ENCODE results near the gene UBE2J2. TPM values are rescaled to one million over a fixed set of nuclear protein-coding genes. Genes with fewer than 3 reads are reported as not detected.
A peak's percentile ranks its signal among the peaks of the same experiment; 100 is the strongest.

UBE2J2 gene
- total RNA-seq, 1 donor from 2014 or later = 71.9 TPM

DNA sequence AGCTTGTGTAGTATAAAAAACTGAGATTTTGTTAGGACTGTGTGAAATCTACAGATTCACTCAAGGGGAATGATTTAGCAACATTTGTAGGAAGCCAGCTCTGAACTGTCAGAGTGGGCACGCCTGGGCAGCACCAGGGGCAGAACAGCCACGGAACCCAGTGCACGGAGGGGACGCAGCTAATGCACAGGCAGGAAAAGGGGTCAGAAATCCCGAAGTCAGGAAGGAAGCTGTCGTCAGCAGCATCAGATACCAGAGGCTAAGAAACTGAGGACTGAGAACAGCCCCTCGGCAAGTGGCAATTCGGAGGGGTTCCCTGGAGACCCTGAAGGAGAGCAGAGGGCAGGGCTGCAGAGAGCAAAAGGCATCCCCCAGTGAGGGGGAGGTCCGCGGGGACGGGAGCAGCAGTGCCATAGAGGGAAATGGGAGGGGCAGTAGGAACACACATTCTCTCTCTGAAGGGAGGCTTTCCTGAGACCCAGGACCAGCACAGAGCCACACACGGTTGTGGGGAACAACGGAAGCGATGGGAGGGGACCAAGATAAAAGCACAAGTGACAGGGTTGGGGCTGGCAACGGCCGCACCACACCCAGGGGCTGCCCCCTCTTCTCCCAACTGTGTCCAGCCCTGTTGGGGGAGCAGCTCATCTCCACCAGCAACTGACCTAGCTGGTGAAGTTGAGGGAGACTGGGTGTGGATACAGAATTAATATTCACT is 12.7 kb downstream of the UBE2J2 start:
- H3K27ac Mint-ChIP-seq (ENCODE audit: unreplicated experiment) = peak overlapping the region; percentile 64
- peak overlapping the region; percentile 27 for H3K4me3 Mint-ChIP-seq (ENCODE audit: unreplicated experiment)
- H3K36me3 Mint-ChIP-seq (ENCODE audit: low read depth, unreplicated experiment) = peaks cover 45% of the 10 kb centered on the region
- peaks cover 5% of the 10 kb centered on the region for H3K4me1 Mint-ChIP-seq (ENCODE audit: unreplicated experiment)
- H3K27me3 Mint-ChIP-seq (ENCODE audit: unreplicated experiment) = peaks cover 8% of the 10 kb centered on the region
- TF ChIP-seq, protein P1, sequence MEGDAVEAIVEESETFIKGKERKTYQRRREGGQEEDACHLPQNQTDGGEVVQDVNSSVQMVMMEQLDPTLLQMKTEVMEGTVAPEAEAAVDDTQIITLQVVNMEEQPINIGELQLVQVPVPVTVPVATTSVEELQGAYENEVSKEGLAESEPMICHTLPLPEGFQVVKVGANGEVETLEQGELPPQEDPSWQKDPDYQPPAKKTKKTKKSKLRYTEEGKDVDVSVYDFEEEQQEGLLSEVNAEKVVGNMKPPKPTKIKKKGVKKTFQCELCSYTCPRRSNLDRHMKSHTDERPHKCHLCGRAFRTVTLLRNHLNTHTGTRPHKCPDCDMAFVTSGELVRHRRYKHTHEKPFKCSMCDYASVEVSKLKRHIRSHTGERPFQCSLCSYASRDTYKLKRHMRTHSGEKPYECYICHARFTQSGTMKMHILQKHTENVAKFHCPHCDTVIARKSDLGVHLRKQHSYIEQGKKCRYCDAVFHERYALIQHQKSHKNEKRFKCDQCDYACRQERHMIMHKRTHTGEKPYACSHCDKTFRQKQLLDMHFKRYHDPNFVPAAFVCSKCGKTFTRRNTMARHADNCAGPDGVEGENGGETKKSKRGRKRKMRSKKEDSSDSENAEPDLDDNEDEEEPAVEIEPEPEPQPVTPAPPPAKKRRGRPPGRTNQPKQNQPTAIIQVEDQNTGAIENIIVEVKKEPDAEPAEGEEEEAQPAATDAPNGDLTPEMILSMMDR (IDR thresholded peaks at IDR 0.05; ENCODE audit: unreplicated experiment) = no peak
- H3K9me3 Mint-ChIP-seq (ENCODE audit: unreplicated experiment) = no peaks in the 10 kb centered on the region
- DNase-seq (ENCODE audit: low spot score) = no peak

DNA sequence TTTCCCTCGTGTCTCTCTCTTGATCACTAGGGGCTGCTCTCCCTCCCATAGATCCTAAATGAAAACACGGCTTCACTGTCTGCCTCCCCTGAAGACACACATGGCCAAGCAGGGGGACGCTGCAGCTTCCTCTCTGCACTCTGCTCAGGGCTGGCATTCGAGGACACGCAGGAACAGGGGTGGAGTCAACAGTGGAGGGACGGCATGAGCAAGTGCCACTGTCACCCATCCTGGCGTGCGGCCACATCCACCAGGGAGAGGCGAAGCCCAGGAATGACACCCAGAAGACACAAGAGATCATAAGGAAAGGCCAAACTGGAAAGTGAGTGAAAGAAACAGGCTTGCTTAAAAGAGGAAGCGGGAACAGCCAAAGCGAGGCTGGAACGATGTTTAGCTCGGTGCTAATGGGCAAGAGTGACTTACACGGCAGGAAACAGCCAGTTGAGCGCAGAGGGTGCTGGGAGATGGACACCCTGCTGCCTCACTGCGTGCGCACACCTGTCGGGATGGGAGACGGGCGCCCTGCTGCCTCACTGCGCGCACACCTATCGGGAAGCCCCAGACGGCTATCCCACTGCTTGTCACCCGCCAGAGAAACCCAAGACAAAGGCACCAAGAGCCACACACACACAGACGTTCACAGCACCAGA is 13.6 kb downstream of the UBE2J2 start:
- DNase-seq (ENCODE audit: low spot score) = no peak
- TF ChIP-seq, protein P1 (IDR thresholded peaks at IDR 0.05; ENCODE audit: unreplicated experiment) = no peak
- peaks cover 11% of the 10 kb centered on the region for H3K27me3 Mint-ChIP-seq (ENCODE audit: unreplicated experiment)
- H3K4me3 Mint-ChIP-seq (ENCODE audit: unreplicated experiment) = no peak overlapping the region
- H3K27ac Mint-ChIP-seq (ENCODE audit: unreplicated experiment) = peak overlapping the region; percentile 9
- H3K9me3 Mint-ChIP-seq (ENCODE audit: unreplicated experiment) = no peaks in the 10 kb centered on the region
- peaks cover 5% of the 10 kb centered on the region for H3K4me1 Mint-ChIP-seq (ENCODE audit: unreplicated experiment)
- H3K36me3 Mint-ChIP-seq (ENCODE audit: low read depth, unreplicated experiment) = peaks cover 46% of the 10 kb centered on the region

DNA sequence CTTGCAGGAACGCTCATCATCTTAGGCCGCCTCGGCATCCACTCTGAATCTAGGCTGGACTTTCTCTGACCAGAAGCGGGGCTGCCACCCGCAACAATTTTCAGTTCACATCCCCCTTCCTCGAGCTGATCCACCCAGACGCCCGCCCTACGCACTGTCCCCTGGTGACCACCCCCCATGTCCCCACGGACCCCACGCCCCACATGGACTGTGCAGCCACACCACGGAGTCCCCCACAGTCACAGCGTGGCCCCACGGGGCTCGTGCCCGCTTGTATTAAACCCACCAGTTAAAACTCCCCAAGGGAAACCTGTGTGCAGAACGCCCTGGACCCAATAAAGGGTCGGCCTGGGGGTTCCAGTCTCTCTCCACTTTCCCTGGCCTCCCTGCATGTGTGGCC is 14.1 kb downstream of the UBE2J2 start:
- peaks cover 47% of the 10 kb centered on the region for H3K36me3 Mint-ChIP-seq (ENCODE audit: low read depth, unreplicated experiment)
- H3K27ac Mint-ChIP-seq (ENCODE audit: unreplicated experiment) = no peak overlapping the region
- H3K4me3 Mint-ChIP-seq (ENCODE audit: unreplicated experiment) = no peak overlapping the region
- H3K4me1 Mint-ChIP-seq (ENCODE audit: unreplicated experiment) = peaks cover 5% of the 10 kb centered on the region
- H3K27me3 Mint-ChIP-seq (ENCODE audit: unreplicated experiment) = peaks cover 11% of the 10 kb centered on the region
- TF ChIP-seq, protein P1 (IDR thresholded peaks at IDR 0.05; ENCODE audit: unreplicated experiment) = no peak
- no peaks in the 10 kb centered on the region for H3K9me3 Mint-ChIP-seq (ENCODE audit: unreplicated experiment)
- DNase-seq (ENCODE audit: low spot score) = no peak

DNA sequence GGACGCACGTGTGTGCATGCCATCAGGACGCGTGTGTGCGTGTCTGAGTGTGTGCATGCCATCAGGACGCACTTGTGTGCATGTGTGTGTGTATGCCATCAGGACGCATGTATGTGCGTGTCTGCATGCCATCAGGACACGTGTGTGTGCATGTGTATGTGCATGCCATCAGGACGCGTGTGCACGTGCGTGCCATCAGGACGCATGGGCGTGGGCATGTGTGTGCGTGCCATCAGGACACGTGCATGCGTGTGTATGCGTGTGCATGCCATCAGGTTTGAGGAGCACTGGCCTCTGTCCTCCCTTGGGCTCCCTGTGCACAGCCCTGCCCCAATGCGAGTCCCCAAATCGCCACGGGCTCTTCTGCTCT is 14.6 kb downstream of the UBE2J2 start:
- no peak overlapping the region for H3K27ac Mint-ChIP-seq (ENCODE audit: unreplicated experiment)
- peaks cover 47% of the 10 kb centered on the region for H3K36me3 Mint-ChIP-seq (ENCODE audit: low read depth, unreplicated experiment)
- peaks cover 5% of the 10 kb centered on the region for H3K4me1 Mint-ChIP-seq (ENCODE audit: unreplicated experiment)
- no peak overlapping the region for H3K4me3 Mint-ChIP-seq (ENCODE audit: unreplicated experiment)
- DNase-seq (ENCODE audit: low spot score) = no peak
- no peaks in the 10 kb centered on the region for H3K9me3 Mint-ChIP-seq (ENCODE audit: unreplicated experiment)
- TF ChIP-seq, protein P1 (IDR thresholded peaks at IDR 0.05; ENCODE audit: unreplicated experiment) = no peak
- H3K27me3 Mint-ChIP-seq (ENCODE audit: unreplicated experiment) = peaks cover 11% of the 10 kb centered on the region

Measured in endothelial cell (in vitro differentiated cells).